ENCODE data around the gene RSAD2. TPM values are rescaled to one million over a fixed set of nuclear protein-coding genes. Genes with fewer than 3 reads are reported as not detected.

Gene RSAD2
- total RNA-seq, 1 experiment from 2014 or later, result 0.18 TPM

DNA sequence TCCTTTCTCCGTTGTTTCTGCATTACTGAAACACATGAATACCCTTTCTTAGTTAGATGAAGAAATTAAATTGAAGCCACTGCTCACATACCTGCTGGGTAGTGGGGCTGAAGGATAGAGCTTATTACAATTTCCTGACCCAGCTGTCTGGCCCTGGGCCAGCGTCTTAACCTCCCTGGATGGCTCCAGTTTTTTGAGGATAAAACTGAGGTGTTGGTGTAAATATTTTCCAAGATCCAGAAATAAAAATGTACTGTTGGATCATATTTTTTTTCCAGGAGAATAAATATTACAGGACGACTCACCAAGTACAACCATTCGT, 43.1 kb downstream of the RSAD2 start:
- no TSS peak for BruUV-seq (replicated peaks)
- DNase-seq, result no peak
- peaks cover 5% of the 10 kb centered on the region; the same call in 1 of the 2 replicates for H3K9me3 ChIP-seq
- Mint-ChIP-seq H3K4me3 (ENCODE audit: unreplicated experiment) (no peak overlapping the region), H3K27ac (ENCODE audit: unreplicated experiment) (no peak overlapping the region), H3K4me1 (ENCODE audit: low read depth, unreplicated experiment) (no peaks in the 10 kb centered on the region), H3K27me3 (ENCODE audit: insufficient read depth, unreplicated experiment) (no peaks in the 10 kb centered on the region), H3K9me3 (ENCODE audit: unreplicated experiment) (no peaks in the 10 kb centered on the region), H3K36me3 (ENCODE audit: insufficient read depth, unreplicated experiment) (peaks cover 6% of the 10 kb centered on the region)
- TF ChIP-seq, protein P1, sequence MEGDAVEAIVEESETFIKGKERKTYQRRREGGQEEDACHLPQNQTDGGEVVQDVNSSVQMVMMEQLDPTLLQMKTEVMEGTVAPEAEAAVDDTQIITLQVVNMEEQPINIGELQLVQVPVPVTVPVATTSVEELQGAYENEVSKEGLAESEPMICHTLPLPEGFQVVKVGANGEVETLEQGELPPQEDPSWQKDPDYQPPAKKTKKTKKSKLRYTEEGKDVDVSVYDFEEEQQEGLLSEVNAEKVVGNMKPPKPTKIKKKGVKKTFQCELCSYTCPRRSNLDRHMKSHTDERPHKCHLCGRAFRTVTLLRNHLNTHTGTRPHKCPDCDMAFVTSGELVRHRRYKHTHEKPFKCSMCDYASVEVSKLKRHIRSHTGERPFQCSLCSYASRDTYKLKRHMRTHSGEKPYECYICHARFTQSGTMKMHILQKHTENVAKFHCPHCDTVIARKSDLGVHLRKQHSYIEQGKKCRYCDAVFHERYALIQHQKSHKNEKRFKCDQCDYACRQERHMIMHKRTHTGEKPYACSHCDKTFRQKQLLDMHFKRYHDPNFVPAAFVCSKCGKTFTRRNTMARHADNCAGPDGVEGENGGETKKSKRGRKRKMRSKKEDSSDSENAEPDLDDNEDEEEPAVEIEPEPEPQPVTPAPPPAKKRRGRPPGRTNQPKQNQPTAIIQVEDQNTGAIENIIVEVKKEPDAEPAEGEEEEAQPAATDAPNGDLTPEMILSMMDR (IDR thresholded peaks at IDR 0.05; ENCODE audit: insufficient read depth in 1 of 2, low read depth in 1 of 2, low read length in 1 of 2, severe bottlenecking in 1 of 2, unreplicated experiment in 1 of 2), result no peak
- H3K4me1 ChIP-seq, result no peaks in the 10 kb centered on the region
- H3K36me3 ChIP-seq (ENCODE audit: control insufficient read depth, insufficient read depth, low read length), result no peaks in the 10 kb centered on the region
- no peaks in the 10 kb centered on the region for H3K27me3 ChIP-seq (replicated peaks; ENCODE audit: control insufficient read depth, insufficient read depth, low read length)
- CTCF ChIA-PET, result interaction anchor here (0.6 kb wide), 1 partner anchor 1883 kb away, joined by 9 read pairs; no protein-coding TSS in a partner anchor
- no peak overlapping the region for H3K4me3 ChIP-seq (ENCODE audit: low read depth, low read length)
- intact Hi-C loops (cut with micrococcal nuclease; ENCODE audit: unreplicated experiment), result no loop called here
- POLR2A ChIA-PET, result no interaction called here

DNA sequence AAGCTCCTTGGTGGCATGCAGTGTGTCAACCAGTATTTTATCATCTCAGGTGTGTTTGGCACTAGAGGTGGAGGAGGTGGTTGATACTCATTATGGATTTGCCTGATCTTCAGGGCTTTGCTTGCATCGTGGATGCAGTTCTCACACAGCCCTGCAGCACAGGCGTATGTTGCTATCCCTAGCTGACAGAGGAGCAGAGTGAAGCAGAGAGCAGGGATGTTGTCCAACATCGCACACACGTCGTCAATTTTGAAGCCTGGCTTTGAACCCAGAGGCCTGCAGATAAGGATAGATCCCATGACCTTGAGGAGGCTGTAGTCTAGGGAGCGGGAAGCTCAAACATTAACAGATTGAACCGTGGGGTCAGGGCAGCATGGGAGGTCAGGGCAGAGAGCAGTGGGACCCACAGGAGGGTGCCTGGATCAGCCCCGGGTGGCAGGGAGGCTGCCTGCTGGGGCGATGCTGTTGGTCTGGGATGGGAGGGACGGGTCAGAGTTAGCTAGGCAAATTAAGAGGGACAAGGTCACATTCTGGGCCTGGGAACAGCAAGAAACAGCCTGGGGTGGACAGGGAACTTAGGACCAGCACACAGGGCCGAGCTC, 43.8 kb downstream of the RSAD2 start:
- no peaks in the 10 kb centered on the region for H3K9me3 Mint-ChIP-seq (ENCODE audit: unreplicated experiment)
- H3K36me3 Mint-ChIP-seq (ENCODE audit: insufficient read depth, unreplicated experiment), result peaks cover 6% of the 10 kb centered on the region
- no peaks in the 10 kb centered on the region for H3K4me1 ChIP-seq
- H3K27ac Mint-ChIP-seq (ENCODE audit: unreplicated experiment), result no peak overlapping the region
- BruUV-seq (replicated peaks), result no TSS peak
- H3K9me3 ChIP-seq, result peaks cover 5% of the 10 kb centered on the region; the same call in 1 of the 2 replicates
- H3K4me1 Mint-ChIP-seq (ENCODE audit: low read depth, unreplicated experiment), result no peaks in the 10 kb centered on the region
- no peaks in the 10 kb centered on the region for H3K36me3 ChIP-seq (ENCODE audit: control insufficient read depth, insufficient read depth, low read length)
- no peak for DNase-seq
- ChIA-PET POLR2A (no interaction called here), CTCF (interaction anchor here (0.6 kb wide), 1 partner anchor 1884 kb away, joined by 9 read pairs; no protein-coding TSS in a partner anchor)
- TF ChIP-seq, protein P1 (IDR thresholded peaks at IDR 0.05; ENCODE audit: insufficient read depth in 1 of 2, low read depth in 1 of 2, low read length in 1 of 2, severe bottlenecking in 1 of 2, unreplicated experiment in 1 of 2), result no peak
- no peak overlapping the region for H3K4me3 Mint-ChIP-seq (ENCODE audit: unreplicated experiment)
- intact Hi-C loops (cut with micrococcal nuclease; ENCODE audit: unreplicated experiment), result no loop called here
- H3K4me3 ChIP-seq (ENCODE audit: low read depth, low read length), result no peak overlapping the region
- H3K27me3 Mint-ChIP-seq (ENCODE audit: insufficient read depth, unreplicated experiment), result no peaks in the 10 kb centered on the region
- H3K27me3 ChIP-seq (replicated peaks; ENCODE audit: control insufficient read depth, insufficient read depth, low read length), result no peaks in the 10 kb centered on the region

DNA sequence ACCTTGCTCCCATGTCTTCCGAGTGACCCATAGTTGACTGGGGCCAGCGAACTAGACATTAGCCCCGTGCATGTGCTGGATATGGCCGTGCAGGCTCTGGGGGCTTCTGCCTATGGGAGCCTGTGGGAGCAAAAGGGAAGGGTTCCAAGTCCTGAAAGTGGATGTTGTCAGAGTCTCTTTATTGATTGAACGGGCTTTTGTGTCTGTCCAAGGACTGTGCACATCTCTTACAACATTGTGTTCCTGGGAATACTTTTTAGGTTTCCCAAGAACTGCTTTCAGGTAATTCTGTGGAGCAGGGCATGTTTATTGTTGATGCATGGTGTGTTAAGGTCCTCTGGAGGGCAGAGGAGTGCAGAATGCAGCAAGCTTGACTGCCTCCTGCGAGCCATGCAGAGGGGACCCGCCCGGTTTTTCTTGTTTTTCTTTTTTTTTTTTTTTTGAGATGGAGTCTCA, 44.7 kb downstream of the RSAD2 start:
- no peak overlapping the region for H3K4me3 Mint-ChIP-seq (ENCODE audit: unreplicated experiment)
- BruUV-seq (replicated peaks), result no TSS peak

More for the DNA sequence above, 44.7 kb downstream of the RSAD2 start:
- H3K4me1 Mint-ChIP-seq (ENCODE audit: low read depth, unreplicated experiment), result no peaks in the 10 kb centered on the region
- Histone ChIP-seq H3K4me3 (ENCODE audit: low read depth, low read length) (no peak overlapping the region), H3K4me1 (no peaks in the 10 kb centered on the region), H3K36me3 (ENCODE audit: control insufficient read depth, insufficient read depth, low read length) (no peaks in the 10 kb centered on the region), H3K27me3 (replicated peaks; ENCODE audit: control insufficient read depth, insufficient read depth, low read length) (no peaks in the 10 kb centered on the region), H3K9me3 (peaks cover 5% of the 10 kb centered on the region; the same call in 1 of the 2 replicates)
- ChIA-PET POLR2A (no interaction called here), CTCF (interaction anchor here (0.7 to 1.0 kb wide), 3 partner anchors 26 to 262 kb away, joined by 3 read pairs; no protein-coding TSS in a partner anchor)
- H3K9me3 Mint-ChIP-seq (ENCODE audit: unreplicated experiment), result no peaks in the 10 kb centered on the region
- peaks cover 6% of the 10 kb centered on the region for H3K36me3 Mint-ChIP-seq (ENCODE audit: insufficient read depth, unreplicated experiment)
- intact Hi-C loops (cut with micrococcal nuclease; ENCODE audit: unreplicated experiment), result no loop called here
- no peak overlapping the region for H3K27ac Mint-ChIP-seq (ENCODE audit: unreplicated experiment)
- DNase-seq, result peak in 1 of 2 experiments; percentile 28
- TF ChIP-seq, protein P1 (IDR thresholded peaks at IDR 0.05; ENCODE audit: insufficient read depth in 1 of 2, low read depth in 1 of 2, low read length in 1 of 2, severe bottlenecking in 1 of 2, unreplicated experiment in 1 of 2), result no peak
- H3K27me3 Mint-ChIP-seq (ENCODE audit: insufficient read depth, unreplicated experiment), result no peaks in the 10 kb centered on the region

All from Caco-2 (cell line).